ENCODE data around the gene PDLIM5. TPM values are rescaled to one million over a fixed set of nuclear protein-coding genes. Genes with fewer than 3 reads are reported as not detected.

Gene PDLIM5
- total RNA-seq, 2 donors from 2014 or later = 16.3 to 22.7 TPM

- Mint-ChIP-seq H3K4me1 (no peaks in the 10 kb centered on the region), H3K4me3 (no peak overlapping the region), H3K27me3 (peaks cover 5% of the 10 kb centered on the region), H3K27ac (no peak overlapping the region), H3K9me3 (no peaks in the 10 kb centered on the region), H3K36me3 (ENCODE audit: low read depth) (no peaks in the 10 kb centered on the region)
- ATAC-seq (replicated peaks) = no peak
These were observed 259.9 kb downstream of the PDLIM5 start for GRCh38 chr4:94711635-94712034.

GRCh38 chr4:94714365-94715160, 262.8 kb downstream of the PDLIM5 start:
- ATAC-seq (replicated peaks) = no peak
- no peak overlapping the region for H3K27ac Mint-ChIP-seq
- no peak overlapping the region for H3K4me3 Mint-ChIP-seq
- H3K9me3 Mint-ChIP-seq = no peaks in the 10 kb centered on the region
- peaks cover 7% of the 10 kb centered on the region for H3K27me3 Mint-ChIP-seq
- no peaks in the 10 kb centered on the region for H3K36me3 Mint-ChIP-seq (ENCODE audit: low read depth)
- no peaks in the 10 kb centered on the region for H3K4me1 Mint-ChIP-seq

DNA sequence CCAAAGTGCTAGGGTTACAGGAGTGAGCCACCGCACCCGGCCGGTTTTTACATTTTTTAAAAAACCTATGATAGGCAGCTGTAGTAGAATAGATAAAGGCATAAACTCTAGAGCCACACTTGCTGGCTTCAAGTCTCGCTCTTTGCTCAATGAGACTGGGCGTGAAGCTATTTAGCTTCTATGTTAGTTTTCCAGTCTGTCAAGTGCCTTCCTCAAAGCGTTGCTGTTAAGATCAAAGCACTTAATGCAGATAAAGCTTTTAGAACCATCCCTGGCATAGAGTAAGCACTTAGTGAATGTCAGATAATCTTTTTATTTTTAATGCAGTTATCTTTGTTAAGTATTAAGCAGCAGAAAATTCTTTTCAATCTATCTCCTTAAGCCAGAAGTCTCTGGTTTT, 264.0 kb downstream of the PDLIM5 start:
- Mint-ChIP-seq H3K4me1 (no peaks in the 10 kb centered on the region), H3K36me3 (ENCODE audit: low read depth) (no peaks in the 10 kb centered on the region), H3K27me3 (peaks cover 7% of the 10 kb centered on the region), H3K9me3 (no peaks in the 10 kb centered on the region), H3K27ac (no peak overlapping the region), H3K4me3 (no peak overlapping the region)
- no peak for ATAC-seq (replicated peaks)

Other genes starting within 250 kb of the PDLIM5 start
- gene SMARCAD1, start 244.1 kb upstream of the PDLIM5 start, total RNA-seq = 10 to 100 TPM; 30.4 to 37.0 TPM
- gene HPGDS, start 109.1 kb upstream of the PDLIM5 start, total RNA-seq = 1 to 10 TPM in 1 of 2 donors, not detected in 1; 1.1 TPM